Right ventricle myocardium superior (tissue), 1 donor: ENCODE data around the gene BRCC3. TPM values are rescaled to one million over a fixed set of nuclear protein-coding genes. Genes with fewer than 3 reads are reported as not detected.
"Not testable (repeated sequence)": the region's sequence is repeated elsewhere in the genome, so short reads cannot be mapped to it uniquely, and the experiment has no call there.

Experiments used
- ATAC-seq: fragments of 200-7000 bp; cut with Tn5 transposase; one replicate; pipeline ENCODE4 v1.9.1; 2020; ENCODE audit warnings: mild to moderate bottlenecking; ENCODE audit not compliant: poor library complexity
- DNase-seq: peaks from one replicate; pipeline ENCODE4 v3.0.0-alpha.2; 2020
- intact Hi-C: fragments of 100-400 bp; cut with DNase I; formaldehyde crosslinking; loops from one replicate; pipeline ENCODE4 v1.11.2; 2022
- total RNA-seq: library from RNA; stranded (reverse); fragmentation: NEBNext Ultra II Directional; extraction: Animal tissue kit (Norgen Biotek cat#: 25700); gene quantifications from one replicate; pipeline ENCODE4 v1.2.1, GENCODE V29; 2021
- donor health status: DM: no; HTN: yes; CAD: no; lungs with severe emphysema.

BRCC3 gene
- total RNA-seq, 1 donor from 2014 or later, result 18.4 TPM

- no peak for DNase-seq
- intact Hi-C loops, result no loop called here
- no peak for ATAC-seq
These were observed 44.0 kb downstream of the BRCC3 start for GRCh38 chrX:155115174-155115819.

DNA sequence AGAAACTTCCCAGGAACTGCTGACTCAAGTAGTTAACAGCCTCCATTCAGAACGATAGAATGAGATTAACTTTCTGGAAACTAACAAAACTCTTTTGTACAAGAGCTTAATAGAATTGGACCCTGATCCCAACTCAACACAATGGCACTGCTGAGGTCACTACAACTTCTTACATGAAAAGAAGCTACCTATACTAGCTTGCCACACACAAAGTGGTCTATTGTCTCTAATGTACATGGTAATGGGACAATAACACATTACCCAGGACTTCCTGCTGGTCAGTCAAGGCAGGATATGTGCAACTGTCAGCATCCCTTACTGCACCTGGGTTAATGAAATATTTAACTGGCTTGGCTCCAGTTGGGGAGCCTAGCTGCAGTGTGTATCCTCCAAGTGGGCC, 56.2 kb downstream of the BRCC3 start:
- no peak for ATAC-seq
- intact Hi-C loops, result no loop called here
- DNase-seq, result no peak

DNA sequence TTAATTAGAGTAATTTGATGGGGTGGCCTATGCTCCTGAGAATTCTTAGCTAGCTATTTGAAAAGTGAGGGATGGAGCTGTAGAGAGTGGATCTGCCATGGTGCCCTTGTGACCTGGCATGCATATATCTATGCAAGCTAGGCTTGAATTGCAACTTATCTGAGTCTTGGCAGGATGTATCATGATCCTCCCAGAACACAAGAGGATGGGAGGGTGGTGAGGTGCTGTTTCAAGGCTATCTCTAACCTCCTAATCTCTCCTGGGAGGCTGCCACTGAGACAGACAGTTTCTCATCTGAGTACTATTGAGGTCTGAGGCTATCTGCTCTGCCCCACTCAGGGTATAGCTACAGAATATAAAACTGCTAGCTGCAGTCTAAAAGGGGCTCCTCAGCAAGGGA, 56.6 kb downstream of the BRCC3 start:
- ATAC-seq (peak; percentile 51), DNase-seq (no peak)
- intact Hi-C loops, result no loop called here

- DNase-seq (no peak), ATAC-seq (no peak)
- intact Hi-C loops, result no loop called here
These were observed 60.8 kb downstream of the BRCC3 start for GRCh38 chrX:155132110-155132509.

- intact Hi-C loops, result no loop called here
- ATAC-seq (no peak), DNase-seq (no peak)
These were observed 62.9 kb downstream of the BRCC3 start for GRCh38 chrX:155134255-155134654.

DNA sequence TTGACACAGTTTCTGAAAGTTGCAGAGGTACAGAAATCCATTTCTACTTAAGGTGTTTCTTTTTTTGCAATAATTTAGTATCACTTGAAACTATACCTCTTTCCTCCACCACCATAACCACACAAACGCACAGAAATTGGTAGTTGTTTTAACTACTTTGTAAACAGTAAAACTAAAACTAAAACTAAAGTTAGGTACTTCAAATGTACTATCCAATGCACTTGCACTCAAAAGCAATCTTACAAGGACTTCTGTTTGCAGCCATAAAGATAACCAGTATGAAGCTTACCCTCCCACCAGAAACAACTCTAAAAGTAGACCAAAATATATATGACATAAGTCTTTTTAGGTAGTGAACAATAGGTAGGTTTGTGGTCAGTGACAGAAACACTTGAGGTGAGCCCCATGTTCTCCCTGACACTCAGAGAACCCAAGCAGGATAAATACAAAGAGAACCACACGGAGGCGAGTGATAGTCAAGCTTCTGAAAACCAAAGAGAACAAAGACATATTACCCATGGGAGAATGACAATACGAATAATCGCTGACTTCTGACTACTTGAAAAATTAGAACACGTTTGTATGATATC, 72.7 kb downstream of the BRCC3 start:
- ATAC-seq, result no peak
- intact Hi-C loops, result no loop called here
- DNase-seq, result no peak

- ATAC-seq (no peak), DNase-seq (no peak)
- intact Hi-C loops, result no loop called here
These were observed 73.6 kb downstream of the BRCC3 start for GRCh38 chrX:155144926-155145325.

GRCh38 chrX:155147612-155148011, 76.3 kb downstream of the BRCC3 start:
- intact Hi-C loops, DNase-seq: not testable (repeated sequence)
- peak; percentile 82 for ATAC-seq

DNA sequence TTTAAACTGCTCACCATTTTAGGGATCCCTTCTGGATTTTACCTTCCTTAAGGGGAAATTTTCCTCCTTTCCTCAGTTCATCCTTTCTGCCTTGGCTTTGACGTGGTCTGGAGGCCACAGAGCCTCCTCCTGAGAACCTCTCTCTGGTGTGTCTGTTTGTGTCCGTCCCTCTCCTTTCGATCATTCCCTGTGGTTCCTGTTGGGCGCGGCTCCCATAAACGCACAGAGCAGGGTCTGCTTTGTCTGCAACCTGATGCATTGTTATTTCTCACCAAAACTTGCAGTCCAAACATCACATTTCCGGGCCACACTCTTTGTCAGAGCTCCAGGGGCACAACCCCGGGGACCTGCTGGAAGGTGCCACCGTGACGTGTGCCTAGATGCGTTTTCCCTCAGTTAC, 76.9 kb downstream of the BRCC3 start:
- DNase-seq, intact Hi-C loops, ATAC-seq: not testable (repeated sequence)

- intact Hi-C loops, result no loop called here
- DNase-seq (no peak), ATAC-seq (no peak)
These were observed 77.6 kb downstream of the BRCC3 start for GRCh38 chrX:155148724-155149537.

GRCh38 chrX:155169881-155170280, 98.6 kb downstream of the BRCC3 start:
- ATAC-seq (no peak), DNase-seq (no peak)
- intact Hi-C loops, result no loop called here

Other genes starting within 250 kb of the BRCC3 start
- gene SMIM9, start 236.8 kb upstream of the BRCC3 start, total RNA-seq, result not detected
- gene F8A1, start 185.2 kb upstream of the BRCC3 start, total RNA-seq, result 29.6 TPM
- 38.9 TPM for gene F8, start 48.8 kb upstream of the BRCC3 start, total RNA-seq
- 366 TPM for gene FUNDC2, start 44.7 kb upstream of the BRCC3 start, total RNA-seq
- 23.3 TPM for gene CMC4, start 372 bp upstream of the BRCC3 start, total RNA-seq
- 59.2 TPM for gene MTCP1, start 372 bp upstream of the BRCC3 start, total RNA-seq
- gene VBP1, start 145.0 kb downstream of the BRCC3 start, total RNA-seq, result 72.7 TPM
- not detected for gene RAB39B, start 193.0 kb downstream of the BRCC3 start, total RNA-seq